GM12874 (cell line): ENCODE results near the gene TRIM46.

Source experiments
- CTCF ChIP-seq: IDR thresholded peaks from 2 replicates; pipeline ENCODE4 v1.5.1; 2011; ENCODE audit warnings: low read depth, mild to moderate bottlenecking, control low read depth, low read length, moderate library complexity; ENCODE audit not compliant: insufficient read depth

TRIM46 gene

DNA sequence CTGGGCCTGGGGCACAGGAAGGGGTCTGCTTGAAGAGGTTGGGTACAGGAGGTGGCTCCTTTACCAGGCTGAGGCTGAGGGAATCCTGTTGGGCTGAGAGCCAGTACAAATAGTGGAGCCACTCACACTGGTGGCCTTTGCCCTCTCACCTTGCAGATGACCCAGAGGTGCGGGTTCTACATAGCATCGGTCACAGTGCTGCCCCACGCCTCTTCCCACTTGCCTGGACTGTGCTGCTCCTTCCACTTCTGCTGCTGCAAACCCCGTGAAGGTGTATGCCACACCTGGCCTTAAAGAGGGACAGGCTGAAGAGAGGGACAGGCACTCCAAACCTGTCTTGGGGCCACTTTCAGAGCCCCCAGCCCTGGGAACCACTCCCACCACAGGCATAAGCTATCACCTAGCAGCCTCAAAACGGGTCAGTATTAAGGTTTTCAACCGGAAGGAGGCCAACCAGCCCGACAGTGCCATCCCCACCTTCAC lies 39.8 kb upstream of the TRIM46 start:
- no peak for TF ChIP-seq CTCF

DNA sequence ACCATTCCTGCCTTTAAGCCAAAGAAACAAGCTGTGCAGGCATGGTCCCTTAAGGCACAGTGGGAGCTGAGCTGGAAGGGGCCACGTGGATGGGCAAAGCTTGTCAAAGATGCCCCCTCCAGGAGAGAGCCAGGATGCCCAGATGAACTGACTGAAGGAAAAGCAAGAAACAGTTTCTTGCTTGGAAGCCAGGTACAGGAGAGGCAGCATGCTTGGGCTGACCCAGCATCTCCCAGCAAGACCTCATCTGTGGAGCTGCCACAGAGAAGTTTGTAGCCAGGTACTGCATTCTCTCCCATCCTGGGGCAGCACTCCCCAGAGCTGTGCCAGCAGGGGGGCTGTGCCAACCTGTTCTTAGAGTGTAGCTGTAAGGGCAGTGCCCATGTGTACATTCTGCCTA lies 39.3 kb upstream of the TRIM46 start:
- TF ChIP-seq CTCF: no peak

GRCh38 chr1:155134880-155135414 lies 38.7 kb upstream of the TRIM46 start:
- no peak for TF ChIP-seq CTCF

DNA sequence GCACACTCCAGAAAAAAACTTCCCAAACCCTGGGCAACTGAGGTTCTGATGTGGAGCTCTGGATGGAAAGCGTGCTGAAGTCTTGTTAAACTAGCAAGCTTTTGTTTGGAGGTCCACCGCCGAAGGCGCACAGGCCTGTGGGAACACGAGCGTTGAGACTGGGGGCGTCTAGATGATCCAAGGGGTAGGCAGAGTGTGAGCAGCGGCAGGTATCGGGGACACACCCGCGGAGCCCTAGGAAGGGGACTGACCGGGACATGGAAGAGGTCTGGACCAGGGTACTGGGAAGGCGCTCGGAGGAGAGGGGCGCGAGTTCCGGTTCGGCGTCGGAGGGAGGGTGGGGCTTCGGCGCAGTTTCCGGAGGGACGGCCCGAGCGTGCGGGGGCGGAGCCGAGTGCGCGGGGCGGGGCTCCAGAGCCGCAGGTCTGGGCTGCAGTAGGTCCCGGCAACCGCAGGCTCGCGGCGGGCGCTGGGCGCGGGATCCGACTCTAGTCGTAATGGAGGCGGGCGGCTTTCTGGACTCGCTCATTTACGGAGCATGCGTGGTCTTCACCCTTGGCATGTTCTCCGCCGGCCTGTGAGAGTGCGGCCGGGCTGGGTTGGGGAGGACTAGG lies 38.1 kb upstream of the TRIM46 start, which contains the start of gene SLC50A1:
Gene SLC50A1 (plus strand): TSS at position 438 of the 614 bp plus-strand sequence. CDS start 60 bp downstream, at position 498.
- no peak for TF ChIP-seq CTCF

- no peak for TF ChIP-seq CTCF
Measured at GRCh38 chr1:155136748-155137147, 36.9 kb upstream of the TRIM46 start.

DNA sequence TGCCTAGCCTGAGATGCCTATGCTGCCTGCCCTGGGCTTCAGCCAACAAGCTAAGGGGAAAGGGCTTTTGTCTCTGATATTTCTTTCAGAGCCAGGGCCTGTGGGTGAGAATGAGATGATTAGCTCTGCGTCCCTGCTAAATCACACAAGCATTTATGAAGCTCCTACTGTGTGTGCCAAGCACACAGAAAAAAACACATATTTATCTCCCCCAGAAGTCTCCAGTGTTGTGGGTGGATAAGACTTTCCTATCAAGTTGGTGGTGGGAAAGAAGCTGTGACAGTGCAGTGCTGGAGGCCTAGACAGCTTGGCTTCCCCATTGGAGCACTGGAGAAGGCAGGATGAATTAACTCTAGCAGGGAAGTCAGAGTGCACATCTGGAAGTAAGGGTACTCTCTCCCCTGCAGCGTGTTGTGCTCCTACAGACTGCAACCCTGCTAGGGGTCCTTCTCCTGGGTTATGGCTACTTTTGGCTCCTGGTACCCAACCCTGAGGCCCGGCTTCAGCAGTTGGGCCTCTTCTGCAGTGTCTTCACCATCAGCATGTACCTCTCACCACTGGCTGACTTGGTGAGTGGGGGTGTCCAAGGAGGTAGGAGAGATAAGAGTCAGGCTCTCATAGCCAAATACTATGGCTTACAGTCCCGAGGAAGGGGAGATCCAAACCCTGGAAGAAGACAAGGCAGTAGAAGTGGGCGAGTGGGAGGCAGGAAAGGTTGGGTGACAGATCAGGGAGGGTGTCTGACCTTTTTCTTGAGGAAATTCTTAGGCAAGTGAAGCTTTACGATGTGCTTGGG lies 36.3 kb upstream of the TRIM46 start:
- TF ChIP-seq CTCF: no peak

DNA sequence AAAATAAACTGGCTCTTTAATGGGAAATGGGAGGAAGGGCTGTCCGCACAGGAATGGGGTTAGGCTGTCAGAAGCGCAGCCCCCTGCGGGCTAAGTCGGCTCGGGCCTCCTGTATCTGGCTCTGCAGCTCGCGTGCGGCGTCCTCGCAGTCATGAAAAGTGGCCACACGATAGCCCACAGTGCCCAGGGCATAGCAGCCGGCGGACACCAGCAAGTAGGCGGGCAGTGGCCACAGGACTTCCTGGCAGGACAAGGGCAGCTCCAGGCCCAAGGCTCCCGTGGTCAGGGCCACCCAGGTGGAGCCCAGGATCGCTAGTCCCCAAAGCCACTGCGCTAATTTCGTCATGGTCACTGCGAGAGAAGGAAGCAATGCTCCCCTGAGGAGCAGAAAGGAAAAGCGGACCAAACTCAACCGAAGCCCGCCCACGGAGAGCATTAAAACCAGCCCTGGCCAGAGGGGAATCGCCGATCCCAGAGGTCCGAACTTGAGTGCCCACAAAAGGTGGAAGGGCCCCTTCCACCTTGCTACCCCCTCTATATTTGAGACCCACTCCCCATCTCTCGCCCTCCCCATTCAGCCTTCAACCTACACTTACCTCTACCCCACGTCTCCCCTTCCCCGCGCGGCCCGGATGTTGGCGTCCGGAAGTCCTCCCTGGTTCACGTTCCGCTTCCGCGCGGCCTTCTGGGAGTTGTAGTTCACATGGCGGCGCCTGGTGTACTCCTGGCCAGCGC lies 33.6 kb upstream of the TRIM46 start, which contains the start of gene DPM3:
Gene DPM3 (minus strand): TSS at position 637 of the 735 bp plus-strand sequence. CDS start 291 bp downstream, at position 346.
- TF ChIP-seq CTCF: no peak
